ENCODE data around the gene PDE9A. TPM values are rescaled to one million over a fixed set of nuclear protein-coding genes. Genes with fewer than 3 reads are reported as not detected.

Gene PDE9A
- polyA plus RNA-seq, 2 of the 4 experiments (the other 2 are of a cell fraction), result 1.3 to 3.1 TPM

DNA sequence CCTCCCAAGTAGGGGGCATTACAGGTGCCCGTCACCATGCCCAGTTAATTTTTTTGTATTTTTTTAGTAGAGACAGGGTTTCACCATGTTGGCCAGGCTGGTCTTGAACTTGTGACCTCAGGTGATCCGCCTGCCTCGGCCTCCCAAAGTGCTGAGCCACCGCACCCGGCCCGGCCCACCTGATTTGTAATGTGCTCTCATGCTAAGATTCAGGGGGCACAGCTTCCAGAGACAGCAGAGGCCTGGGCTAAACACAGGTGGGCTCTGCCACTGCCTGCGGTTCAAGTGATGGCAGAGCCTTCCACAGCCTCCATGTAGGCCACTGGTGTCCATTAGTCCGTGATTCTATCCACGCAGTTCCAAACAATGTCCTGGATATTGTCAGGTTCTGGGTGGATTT, 98.4 kb downstream of the PDE9A start (continued):
- TF ChIP-seq HEYL (CRISPR knock-in tag; IDR thresholded peaks at IDR 0.05), result no peak

DNA sequence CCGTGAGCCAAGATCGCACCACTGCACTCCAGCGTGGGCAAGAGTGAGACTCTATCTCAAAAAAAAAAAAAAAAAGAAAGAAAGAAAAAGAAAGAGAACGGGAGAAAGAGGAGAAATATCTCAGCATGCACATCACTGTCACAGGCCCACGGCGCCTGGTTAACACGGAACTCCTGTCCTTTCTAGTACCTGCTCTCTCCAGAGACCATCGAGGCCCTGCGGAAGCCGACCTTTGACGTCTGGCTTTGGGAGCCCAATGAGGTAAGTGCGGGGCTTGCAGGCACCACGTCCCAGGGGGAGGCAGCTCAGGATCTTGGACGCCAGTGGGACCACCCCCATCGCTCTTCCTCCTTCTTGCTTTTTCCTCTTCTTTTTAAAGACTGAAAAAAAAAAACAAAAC, 100.4 kb downstream of the PDE9A start:
- FAIRE-seq (no peak), DNase-seq (ENCODE audit: low read depth in 1 of 2, low spot score in 1 of 2) (no peak), ATAC-seq (no peak)
- ChIA-PET CTCF (no interaction called here), POLR2A (no interaction called here)
- WGBS (ENCODE audit: missing lambda C conversion rate), result 83% methylated on average over 15 of the region's 15 CpGs
- no peak for TF ChIP-seq EP300 (IDR thresholded peaks at IDR 0.05)
- no peaks in the 10 kb centered on the region for H3K9me3 ChIP-seq
- no peak overlapping the region for H3K4me2 ChIP-seq
- H3K4me3 ChIP-seq, result no peak overlapping the region
- no peaks in the 10 kb centered on the region for H3K4me1 ChIP-seq
- H3K27ac ChIP-seq, result no peak overlapping the region

DNA sequence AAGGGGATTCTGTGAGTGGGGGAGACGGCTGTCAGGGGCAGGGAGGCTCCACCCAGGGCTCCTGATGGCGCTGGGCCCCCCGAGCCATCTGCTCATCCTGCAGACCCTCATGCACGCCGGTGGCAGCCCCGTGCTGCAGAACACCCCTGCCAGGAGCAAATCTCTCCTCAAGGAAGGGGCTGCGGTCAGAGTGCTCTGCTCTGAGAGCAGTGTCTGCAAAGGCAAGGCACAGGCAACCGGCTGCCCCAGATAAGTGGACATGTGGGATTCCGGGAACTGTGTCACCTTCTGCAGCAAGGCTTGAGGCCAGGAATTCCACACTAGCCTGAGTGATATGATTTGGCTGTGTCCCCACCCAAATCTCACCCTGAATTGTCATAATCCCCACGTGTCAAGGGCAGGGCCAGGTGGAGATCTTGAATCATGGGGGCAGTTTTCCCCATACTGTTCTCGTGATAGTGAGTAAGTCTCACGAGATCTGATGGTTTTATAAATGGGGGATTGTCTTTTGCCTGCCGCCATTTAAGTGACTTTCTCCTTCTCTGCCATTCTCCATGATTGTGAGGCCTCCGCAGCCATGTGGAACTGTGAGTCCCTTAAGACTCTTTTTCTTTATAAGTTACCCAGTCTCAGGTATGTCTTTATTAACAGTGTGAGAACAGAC, 101.0 kb downstream of the PDE9A start:
- no peaks in the 10 kb centered on the region for H3K4me1 ChIP-seq
- ATAC-seq, result no peak
- no peak for DNase-seq (ENCODE audit: low read depth in 1 of 2, low spot score in 1 of 2)
- TF ChIP-seq RNF2 (IDR thresholded peaks at IDR 0.05; ENCODE audit: borderline replicate concordance, low read depth) (no peak), NPAS2 (CRISPR knock-in tag; IDR thresholded peaks at IDR 0.05; ENCODE audit: borderline replicate concordance) (no peak), HES2 (IDR thresholded peaks at IDR 0.05) (no peak), BCL3 (IDR thresholded peaks at IDR 0.05) (no peak), POLR2AphosphoS2 (conservative IDR thresholded peaks at IDR 0.05; ENCODE audit: low read length) (no peak), NR3C1 (IDR thresholded peaks at IDR 0.05) (no peak), FOSB (CRISPR knock-in tag; IDR thresholded peaks at IDR 0.05) (no peak), BHLHE40 (IDR thresholded peaks at IDR 0.05; ENCODE audit: low read depth, low read length) (no peak), KDM1A (IDR thresholded peaks at IDR 0.05; ENCODE audit: low read depth) (no peak), ATOH8 (CRISPR knock-in tag; IDR thresholded peaks at IDR 0.05; ENCODE audit: low read depth) (no peak), MAFK (IDR thresholded peaks at IDR 0.05; ENCODE audit: partially characterized antibody) (no peak), JUN (IDR thresholded peaks at IDR 0.05) (no peak), HDAC2 (IDR thresholded peaks at IDR 0.05) (no peak), ZC3H11A (IDR thresholded peaks at IDR 0.05) (no peak), PHF8 (IDR thresholded peaks at IDR 0.05; ENCODE audit: borderline replicate concordance, low read depth) (no peak), HOXB5 (CRISPR knock-in tag; IDR thresholded peaks at IDR 0.05) (no peak)
- TF ChIP-seq, protein P1, sequence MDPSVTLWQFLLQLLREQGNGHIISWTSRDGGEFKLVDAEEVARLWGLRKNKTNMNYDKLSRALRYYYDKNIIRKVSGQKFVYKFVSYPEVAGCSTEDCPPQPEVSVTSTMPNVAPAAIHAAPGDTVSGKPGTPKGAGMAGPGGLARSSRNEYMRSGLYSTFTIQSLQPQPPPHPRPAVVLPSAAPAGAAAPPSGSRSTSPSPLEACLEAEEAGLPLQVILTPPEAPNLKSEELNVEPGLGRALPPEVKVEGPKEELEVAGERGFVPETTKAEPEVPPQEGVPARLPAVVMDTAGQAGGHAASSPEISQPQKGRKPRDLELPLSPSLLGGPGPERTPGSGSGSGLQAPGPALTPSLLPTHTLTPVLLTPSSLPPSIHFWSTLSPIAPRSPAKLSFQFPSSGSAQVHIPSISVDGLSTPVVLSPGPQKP (IDR thresholded peaks at IDR 0.05; ENCODE audit: low read depth, low read length), result no peak
- TF ChIP-seq, protein P2, sequence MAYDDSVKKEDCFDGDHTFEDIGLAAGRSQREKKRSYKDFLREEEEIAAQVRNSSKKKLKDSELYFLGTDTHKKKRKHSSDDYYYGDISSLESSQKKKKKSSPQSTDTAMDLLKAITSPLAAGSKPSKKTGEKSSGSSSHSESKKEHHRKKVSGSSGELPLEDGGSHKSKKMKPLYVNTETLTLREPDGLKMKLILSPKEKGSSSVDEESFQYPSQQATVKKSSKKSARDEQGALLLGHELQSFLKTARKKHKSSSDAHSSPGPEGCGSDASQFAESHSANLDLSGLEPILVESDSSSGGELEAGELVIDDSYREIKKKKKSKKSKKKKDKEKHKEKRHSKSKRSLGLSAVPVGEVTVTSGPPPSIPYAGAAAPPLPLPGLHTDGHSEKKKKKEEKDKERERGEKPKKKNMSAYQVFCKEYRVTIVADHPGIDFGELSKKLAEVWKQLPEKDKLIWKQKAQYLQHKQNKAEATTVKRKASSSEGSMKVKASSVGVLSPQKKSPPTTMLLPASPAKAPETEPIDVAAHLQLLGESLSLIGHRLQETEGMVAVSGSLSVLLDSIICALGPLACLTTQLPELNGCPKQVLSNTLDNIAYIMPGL (CRISPR knock-in tag; IDR thresholded peaks at IDR 0.05; ENCODE audit: borderline replicate concordance), result no peak
- no peak overlapping the region for H3K4me3 ChIP-seq
- WGBS (ENCODE audit: missing lambda C conversion rate), result 76% methylated on average over 11 of the region's 14 CpGs
- H3K27ac ChIP-seq, result no peak overlapping the region
- FAIRE-seq, result no peak
- no peak overlapping the region for H3K4me2 ChIP-seq
- ChIA-PET POLR2A (no interaction called here), CTCF (no interaction called here)
- H3K9me3 ChIP-seq, result no peaks in the 10 kb centered on the region

Data from A549 (cell line).